Lung (tissue), 12 donors: ENCODE results near the gene TP53BP2. TPM values are rescaled to one million over a fixed set of nuclear protein-coding genes. Genes with fewer than 3 reads are reported as not detected.

Experiments used
- ATAC-seq: fragments of 200-7000 bp; cut with Tn5 transposase; one replicate; pipeline ENCODE4 v1.9.1; 2020; ENCODE audit warnings: moderate number of reproducible peaks; ENCODE audit not compliant: insufficient read depth, low FRiP score
- DNase-seq, 3 donors: peaks; one replicate each; pipeline ENCODE4 v3.0.0-alpha.2; 2013 to 2017
- H3K27ac ChIP-seq, 2 donors: one replicate each; pipeline ENCODE4 v1.5.1; 2013; ENCODE audit warnings: mild to moderate bottlenecking in 2 of 2, moderate library complexity in 2 of 2, control low read depth in 1 of 2, inconsistent platforms in 1 of 2, low read depth in 1 of 2, low read length in 1 of 2
- H3K27me3 ChIP-seq, 3 donors: one replicate each; pipeline ENCODE4 v1.5.1; 2013; ENCODE audit warnings: low read length in 2 of 3; ENCODE audit not compliant: control insufficient read depth in 3 of 3, insufficient read depth in 3 of 3
- H3K36me3 ChIP-seq, 4 donors: one replicate each; pipeline ENCODE4 v1.5.1; 2013; ENCODE audit warnings: low read length in 4 of 4, mild to moderate bottlenecking in 1 of 4, moderate library complexity in 1 of 4; ENCODE audit not compliant: control insufficient read depth in 4 of 4, insufficient read depth in 4 of 4
- H3K4me1 ChIP-seq, 5 donors: one replicate each; pipeline ENCODE4 v1.5.1; 2013; ENCODE audit warnings: low read length in 5 of 5, mild to moderate bottlenecking in 2 of 5, moderate library complexity in 1 of 5; ENCODE audit not compliant: control insufficient read depth in 5 of 5, insufficient read depth in 5 of 5
- H3K4me3 ChIP-seq: one replicate; pipeline ENCODE4 v1.5.1; 2013; ENCODE audit warnings: mild to moderate bottlenecking, control low read depth, moderate library complexity
- H3K9ac ChIP-seq, 2 donors: one replicate each; pipeline ENCODE4 v1.5.1; 2013; ENCODE audit warnings: low read length in 2 of 2, control low read depth in 1 of 2; ENCODE audit not compliant: insufficient read depth in 1 of 2
- H3K9me3 ChIP-seq, 4 donors: one replicate each; pipeline ENCODE4 v1.5.1; 2013; ENCODE audit warnings: low read length in 3 of 4, mild to moderate bottlenecking in 1 of 4, moderate library complexity in 1 of 4; ENCODE audit not compliant: control insufficient read depth in 4 of 4, insufficient read depth in 3 of 4
- WGBS, 2 donors: extraction: QIAGEN DNeasy Blood & Tissue Kit; methylation state at CpG; one replicate each; pipeline ENCODE4 v1.1.7; 2013; 5-methylcytosine and 5-hydroxymethylcytosine counted together
- polyA plus RNA-seq, 2 donors: library from polyadenylated mRNA; stranded (reverse); fragments of 200-250 nt; gene quantifications; one replicate each; pipeline ENCODE4 v1.2.1, GENCODE V29; 2013
- total RNA-seq, 2 donors: library from RNA; depleted of rRNA in 1 of 2; stranded (reverse); fragments of >200 nt in 1 of 2; gene quantifications; one replicate each; pipeline ENCODE4 v1.2.1, GENCODE V29; 2014 to 2021
- TF ChIP-seq, protein P1 (sequence below): IDR thresholded peaks from 2 replicates; pipeline ENCODE4 v1.5.1; 2012; ENCODE audit warnings: mild to moderate bottlenecking; ENCODE audit errors: control extremely low read depth, extremely low read depth
- donor health status: control.
- donor health status: control.
- donor health status: Bipolar disorder and iron deficiency.
- donor health status: healthy.
- donor health status: DM: yes; HTN: yes; CAD: no.

The TP53BP2 gene
- total and polyA plus RNA-seq, 4 donors: 11.5 to 94.2 (median 45.7) TPM

- Histone ChIP-seq H3K27me3 (no peaks in the 10 kb centered on the region), H3K27ac (no peak overlapping the region), H3K4me3 (no peak overlapping the region), H3K9me3 (no peaks in the 10 kb centered on the region), H3K4me1 (peaks cover 0 to 1% (median 0%) of the 10 kb centered on the region in 5 donors), H3K36me3 (peaks cover 7 to 35% (median 25%) of the 10 kb centered on the region in 4 donors), H3K9ac (no peak overlapping the region)
- DNase-seq (no peak), ATAC-seq (no peak)
- WGBS, 2 donors: 85 to 89% methylated on average over 4 of the region's 4 CpGs
- TF ChIP-seq, protein P1, sequence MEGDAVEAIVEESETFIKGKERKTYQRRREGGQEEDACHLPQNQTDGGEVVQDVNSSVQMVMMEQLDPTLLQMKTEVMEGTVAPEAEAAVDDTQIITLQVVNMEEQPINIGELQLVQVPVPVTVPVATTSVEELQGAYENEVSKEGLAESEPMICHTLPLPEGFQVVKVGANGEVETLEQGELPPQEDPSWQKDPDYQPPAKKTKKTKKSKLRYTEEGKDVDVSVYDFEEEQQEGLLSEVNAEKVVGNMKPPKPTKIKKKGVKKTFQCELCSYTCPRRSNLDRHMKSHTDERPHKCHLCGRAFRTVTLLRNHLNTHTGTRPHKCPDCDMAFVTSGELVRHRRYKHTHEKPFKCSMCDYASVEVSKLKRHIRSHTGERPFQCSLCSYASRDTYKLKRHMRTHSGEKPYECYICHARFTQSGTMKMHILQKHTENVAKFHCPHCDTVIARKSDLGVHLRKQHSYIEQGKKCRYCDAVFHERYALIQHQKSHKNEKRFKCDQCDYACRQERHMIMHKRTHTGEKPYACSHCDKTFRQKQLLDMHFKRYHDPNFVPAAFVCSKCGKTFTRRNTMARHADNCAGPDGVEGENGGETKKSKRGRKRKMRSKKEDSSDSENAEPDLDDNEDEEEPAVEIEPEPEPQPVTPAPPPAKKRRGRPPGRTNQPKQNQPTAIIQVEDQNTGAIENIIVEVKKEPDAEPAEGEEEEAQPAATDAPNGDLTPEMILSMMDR: no peak
Measured at GRCh38 chr1:223788746-223789415, 56.9 kb downstream of the TP53BP2 start.

GRCh38 chr1:223785808-223786207 is 59.9 kb downstream of the TP53BP2 start:
- Histone ChIP-seq H3K9me3 (no peaks in the 10 kb centered on the region), H3K36me3 (peaks cover 9 to 42% (median 22%) of the 10 kb centered on the region in 4 donors), H3K27me3 (no peaks in the 10 kb centered on the region), H3K9ac (no peak overlapping the region), H3K4me1 (peaks cover 0 to 3% (median 0%) of the 10 kb centered on the region in 5 donors), H3K4me3 (no peak overlapping the region), H3K27ac (no peak overlapping the region)
- TF ChIP-seq, protein P1: no peak
- 44 to 63% methylated on average over 5 of the region's 5 CpGs for WGBS, 2 donors
- ATAC-seq (no peak), DNase-seq (no peak)

DNA sequence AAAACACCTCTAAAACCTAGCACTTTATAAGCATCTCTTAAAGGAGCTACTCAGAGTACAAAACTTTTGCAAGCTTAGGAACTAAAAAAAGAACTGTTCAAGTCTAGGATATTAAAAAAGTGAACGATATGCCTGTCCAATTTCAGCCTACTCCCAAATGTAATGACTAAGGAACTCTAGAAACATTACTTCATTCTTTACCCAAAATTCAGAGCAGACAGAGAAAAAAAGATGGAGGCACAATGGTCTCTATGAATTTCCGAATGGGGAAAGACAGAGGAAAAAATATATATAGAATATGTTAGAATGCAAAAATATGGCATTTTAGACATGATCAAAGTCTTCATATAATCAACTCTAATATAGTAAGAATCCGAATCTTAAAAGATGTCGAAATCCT is 61.2 kb downstream of the TP53BP2 start:
- TF ChIP-seq, protein P1: no peak
- no peak overlapping the region for H3K4me3 ChIP-seq
- H3K9ac ChIP-seq: no peak overlapping the region
- 89 to 92% methylated on average over 4 of the region's 4 CpGs for WGBS, 2 donors
- H3K27me3 ChIP-seq: no peaks in the 10 kb centered on the region
- H3K36me3 ChIP-seq: peaks cover 13 to 36% (median 24%) of the 10 kb centered on the region in 4 donors
- DNase-seq (no peak), ATAC-seq (no peak)
- H3K9me3 ChIP-seq: no peaks in the 10 kb centered on the region
- H3K4me1 ChIP-seq: peaks cover 0 to 3% (median 0%) of the 10 kb centered on the region in 5 donors
- H3K27ac ChIP-seq: no peak overlapping the region
